Measurements from ENCODE around the gene FCHSD2. TPM values are rescaled to one million over a fixed set of nuclear protein-coding genes. Genes with fewer than 3 reads are reported as not detected.

FCHSD2 gene
- total and polyA plus RNA-seq, 9 of the 15 experiments (the other 6 are each of a cell fraction or from before 2014, with no cell fraction given) = 1.8 to 14.7 (median 6.4) TPM

GRCh38 chr11:73047773-73048371 is 94.2 kb downstream of the FCHSD2 start:
- ChIA-PET CTCF (ENCODE audit: low intra/inter-chr PET ratio) (no interaction called here), POLR2A (interaction anchor here (0.6 kb wide), 1 partner anchor 134 kb away, joined by 3 read pairs; no protein-coding TSS in a partner anchor)
- no peaks in the 10 kb centered on the region for H3K27me3 ChIP-seq (ENCODE audit: control insufficient read depth in 2 of 2, insufficient read depth in 2 of 2, low read length in 2 of 2)
- TF ChIP-seq MXI1 (IDR thresholded peaks at IDR 0.05; ENCODE audit: low read depth, low read length) = no peak
- TF ChIP-seq, protein P1, sequence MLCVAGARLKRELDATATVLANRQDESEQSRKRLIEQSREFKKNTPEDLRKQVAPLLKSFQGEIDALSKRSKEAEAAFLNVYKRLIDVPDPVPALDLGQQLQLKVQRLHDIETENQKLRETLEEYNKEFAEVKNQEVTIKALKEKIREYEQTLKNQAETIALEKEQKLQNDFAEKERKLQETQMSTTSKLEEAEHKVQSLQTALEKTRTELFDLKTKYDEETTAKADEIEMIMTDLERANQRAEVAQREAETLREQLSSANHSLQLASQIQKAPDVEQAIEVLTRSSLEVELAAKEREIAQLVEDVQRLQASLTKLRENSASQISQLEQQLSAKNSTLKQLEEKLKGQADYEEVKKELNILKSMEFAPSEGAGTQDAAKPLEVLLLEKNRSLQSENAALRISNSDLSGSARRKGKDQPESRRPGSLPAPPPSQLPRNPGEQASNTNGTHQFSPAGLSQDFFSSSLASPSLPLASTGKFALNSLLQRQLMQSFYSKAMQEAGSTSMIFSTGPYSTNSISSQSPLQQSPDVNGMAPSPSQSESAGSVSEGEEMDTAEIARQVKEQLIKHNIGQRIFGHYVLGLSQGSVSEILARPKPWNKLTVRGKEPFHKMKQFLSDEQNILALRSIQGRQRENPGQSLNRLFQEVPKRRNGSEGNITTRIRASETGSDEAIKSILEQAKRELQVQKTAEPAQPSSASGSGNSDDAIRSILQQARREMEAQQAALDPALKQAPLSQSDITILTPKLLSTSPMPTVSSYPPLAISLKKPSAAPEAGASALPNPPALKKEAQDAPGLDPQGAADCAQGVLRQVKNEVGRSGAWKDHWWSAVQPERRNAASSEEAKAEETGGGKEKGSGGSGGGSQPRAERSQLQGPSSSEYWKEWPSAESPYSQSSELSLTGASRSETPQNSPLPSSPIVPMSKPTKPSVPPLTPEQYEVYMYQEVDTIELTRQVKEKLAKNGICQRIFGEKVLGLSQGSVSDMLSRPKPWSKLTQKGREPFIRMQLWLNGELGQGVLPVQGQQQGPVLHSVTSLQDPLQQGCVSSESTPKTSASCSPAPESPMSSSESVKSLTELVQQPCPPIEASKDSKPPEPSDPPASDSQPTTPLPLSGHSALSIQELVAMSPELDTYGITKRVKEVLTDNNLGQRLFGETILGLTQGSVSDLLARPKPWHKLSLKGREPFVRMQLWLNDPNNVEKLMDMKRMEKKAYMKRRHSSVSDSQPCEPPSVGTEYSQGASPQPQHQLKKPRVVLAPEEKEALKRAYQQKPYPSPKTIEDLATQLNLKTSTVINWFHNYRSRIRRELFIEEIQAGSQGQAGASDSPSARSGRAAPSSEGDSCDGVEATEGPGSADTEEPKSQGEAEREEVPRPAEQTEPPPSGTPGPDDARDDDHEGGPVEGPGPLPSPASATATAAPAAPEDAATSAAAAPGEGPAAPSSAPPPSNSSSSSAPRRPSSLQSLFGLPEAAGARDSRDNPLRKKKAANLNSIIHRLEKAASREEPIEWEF (CRISPR knock-in tag; IDR thresholded peaks at IDR 0.05) = no peak
- TF ChIP-seq PCBP1 (IDR thresholded peaks at IDR 0.05; ENCODE audit: low read depth, low read length, poor library complexity, severe bottlenecking) = no peak
- TF ChIP-seq AFF1 (IDR thresholded peaks at IDR 0.05; ENCODE audit: low read depth in 1 of 2, partially characterized antibody in 2 of 2) = no peak
- TF ChIP-seq, protein P2, sequence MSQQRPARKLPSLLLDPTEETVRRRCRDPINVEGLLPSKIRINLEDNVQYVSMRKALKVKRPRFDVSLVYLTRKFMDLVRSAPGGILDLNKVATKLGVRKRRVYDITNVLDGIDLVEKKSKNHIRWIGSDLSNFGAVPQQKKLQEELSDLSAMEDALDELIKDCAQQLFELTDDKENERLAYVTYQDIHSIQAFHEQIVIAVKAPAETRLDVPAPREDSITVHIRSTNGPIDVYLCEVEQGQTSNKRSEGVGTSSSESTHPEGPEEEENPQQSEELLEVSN (IDR thresholded peaks at IDR 0.05; ENCODE audit: borderline replicate concordance in 1 of 2, extremely low read depth in 1 of 2, insufficient read depth in 1 of 2, insufficient read length in 1 of 2, low read depth in 1 of 2, low read length in 1 of 2, poor library complexity in 1 of 2, severe bottlenecking in 1 of 2) = no peak
- TF ChIP-seq PPARD (CRISPR knock-in tag; IDR thresholded peaks at IDR 0.05) = no peak
- no peak for TF ChIP-seq ELF2 (CRISPR knock-in tag; IDR thresholded peaks at IDR 0.05)
- TF ChIP-seq MCM2 (IDR thresholded peaks at IDR 0.05; ENCODE audit: low read depth) = no peak
- H4K20me1 ChIP-seq (replicated peaks; ENCODE audit: control insufficient read depth, insufficient read depth, low read length) = no peaks in the 10 kb centered on the region
- DNase-seq (ENCODE audit: extremely low read depth in 1 of 4, low spot score in 3 of 4) (no peak), FAIRE-seq (no peak), ATAC-seq (no peak)
- in situ Hi-C loops (cut with MboI) = no loop called here
- H3K4me3 ChIP-seq = no peak overlapping the region
- intact Hi-C loops (cut with micrococcal nuclease) = no loop called here
- H3K36me3 ChIP-seq (ENCODE audit: control insufficient read depth, insufficient read depth, low read length) = no peaks in the 10 kb centered on the region
- no peaks in the 10 kb centered on the region for H3K9me3 ChIP-seq (replicated peaks; ENCODE audit: control insufficient read depth, insufficient read depth, low read depth, low read length)
- H2AFZ ChIP-seq (ENCODE audit: low read depth, low read length) = no peak overlapping the region
- no peaks in the 10 kb centered on the region for H3K9me1 ChIP-seq (ENCODE audit: control insufficient read depth, insufficient read depth, low read length)
- H3K9ac ChIP-seq (ENCODE audit: insufficient read depth in 1 of 2, low read depth in 2 of 2, low read length in 2 of 2) = no peak overlapping the region
- BruUV-seq (replicated peaks) = no TSS peak
- H3K79me2 ChIP-seq (ENCODE audit: control insufficient read depth, insufficient read depth, low read length) = no peaks in the 10 kb centered on the region
- no peaks in the 10 kb centered on the region for H3K4me1 ChIP-seq (replicated peaks in 1 of 2; ENCODE audit: control insufficient read depth in 2 of 2, insufficient read depth in 2 of 2, low read length in 2 of 2)
- H3K27ac ChIP-seq (ENCODE audit: extremely low read depth, low read depth, low read length) = no peak overlapping the region
- no peak overlapping the region for H3K4me2 ChIP-seq (ENCODE audit: insufficient read depth, low read length)
- WGBS (ENCODE audit: insufficient coverage, low coverage, missing lambda C conversion rate) = 60% methylated on average over 1 of the region's 2 CpGs

All from K562 (cell line).